Measurements from ENCODE around the gene ANKIB1. TPM values are rescaled to one million over a fixed set of nuclear protein-coding genes. Genes with fewer than 3 reads are reported as not detected.

ANKIB1 gene
- total RNA-seq, 4 donors from 2014 or later: 16.0 to 34.3 (median 21.7) TPM

- Histone ChIP-seq H3K9me3 (no peaks in the 10 kb centered on the region), H3K27ac (no peak overlapping the region), H3K36me3 (peaks cover 0 to 23% (median 0%) of the 10 kb centered on the region in 3 donors), H3K27me3 (no peaks in the 10 kb centered on the region), H3K4me3 (no peak overlapping the region), H3K4me1 (peaks cover 0 to 8% (median 7%) of the 10 kb centered on the region in 3 donors)
- WGBS, 2 donors: 76 to 78% methylated on average over 1 of the region's 1 CpG
- DNase-seq: no peak
- no peak for TF ChIP-seq CTCF (IDR thresholded peaks at IDR 0.05)
- no peak for TF ChIP-seq POLR2A (IDR thresholded peaks at IDR 0.05)
- intact Hi-C loops (cut with DNase I): no loop called here
These were observed 49.6 kb downstream of the ANKIB1 start for GRCh38 chr7:92295391-92295790.

GRCh38 chr7:92296235-92296634, 50.5 kb downstream of the ANKIB1 start:
- Histone ChIP-seq H3K9me3 (no peaks in the 10 kb centered on the region), H3K36me3 (peaks cover 0 to 30% (median 0%) of the 10 kb centered on the region in 3 donors), H3K27ac (no peak overlapping the region), H3K4me3 (no peak overlapping the region), H3K27me3 (no peaks in the 10 kb centered on the region), H3K4me1 (peaks cover 0 to 8% (median 7%) of the 10 kb centered on the region in 3 donors)
- no peak for DNase-seq
- TF ChIP-seq CTCF (IDR thresholded peaks at IDR 0.05): no peak
- TF ChIP-seq POLR2A (IDR thresholded peaks at IDR 0.05): no peak
- intact Hi-C loops (cut with DNase I): no loop called here
- 92 to 93% methylated on average over 3 of the region's 3 CpGs for WGBS, 2 donors

GRCh38 chr7:92296880-92297445, 51.2 kb downstream of the ANKIB1 start:
- Histone ChIP-seq H3K27ac (no peak overlapping the region), H3K9me3 (no peaks in the 10 kb centered on the region), H3K4me3 (no peak overlapping the region), H3K27me3 (no peaks in the 10 kb centered on the region), H3K36me3 (peaks cover 0 to 37% (median 0%) of the 10 kb centered on the region in 3 donors), H3K4me1 (peaks cover 0 to 8% (median 7%) of the 10 kb centered on the region in 3 donors)
- TF ChIP-seq CTCF (IDR thresholded peaks at IDR 0.05) (no peak), POLR2A (IDR thresholded peaks at IDR 0.05) (no peak)
- DNase-seq: no peak
- WGBS, 2 donors: 93 to 94% methylated on average over 3 of the region's 3 CpGs
- intact Hi-C loops (cut with DNase I): no loop called here

GRCh38 chr7:92297736-92298135, 52.0 kb downstream of the ANKIB1 start:
- DNase-seq: no peak
- TF ChIP-seq CTCF (IDR thresholded peaks at IDR 0.05): no peak
- no peak for TF ChIP-seq POLR2A (IDR thresholded peaks at IDR 0.05)
- intact Hi-C loops (cut with DNase I): no loop called here
- peaks cover 0 to 8% (median 7%) of the 10 kb centered on the region in 3 donors for H3K4me1 ChIP-seq
- WGBS, 2 donors: 78 to 92% methylated on average over 1 of the region's 1 CpG
- H3K4me3 ChIP-seq: no peak overlapping the region
- no peak overlapping the region for H3K27ac ChIP-seq
- H3K27me3 ChIP-seq: no peaks in the 10 kb centered on the region
- H3K9me3 ChIP-seq: no peaks in the 10 kb centered on the region
- H3K36me3 ChIP-seq: peaks cover 0 to 42% (median 0%) of the 10 kb centered on the region in 3 donors

GRCh38 chr7:92303761-92304160, 58.0 kb downstream of the ANKIB1 start:
- Histone ChIP-seq H3K27ac (no peak overlapping the region), H3K4me3 (no peak overlapping the region), H3K4me1 (no peaks in the 10 kb centered on the region), H3K9me3 (no peaks in the 10 kb centered on the region), H3K27me3 (no peaks in the 10 kb centered on the region), H3K36me3 (peaks cover 0 to 46% (median 0%) of the 10 kb centered on the region in 3 donors)
- no peak for DNase-seq
- intact Hi-C loops (cut with DNase I): no loop called here
- TF ChIP-seq CTCF (IDR thresholded peaks at IDR 0.05) (no peak), POLR2A (IDR thresholded peaks at IDR 0.05) (no peak)
- WGBS, 2 donors: 88 to 98% methylated on average over 2 of the region's 2 CpGs
